GM19463 (cell line): ENCODE results near the gene HIVEP3.
"Not testable (repeated sequence)": the region's sequence is repeated elsewhere in the genome, so short reads cannot be mapped to it uniquely, and the experiment has no call there.

ENCODE experiments used
- ATAC-seq: cut with Tn5 transposase; IDR thresholded peaks from one replicate; pipeline ENCODE4 v1.9.1; 2021; ENCODE audit warnings: mild to moderate bottlenecking, moderate library complexity; ENCODE audit not compliant: unreplicated experiment

HIVEP3 gene

GRCh38 chr1:41574842-41575241 lies 343.9 kb downstream of the HIVEP3 start:
- no peak for ATAC-seq

- ATAC-seq: no peak
Measured at GRCh38 chr1:41573785-41574713, 344.7 kb downstream of the HIVEP3 start.

DNA sequence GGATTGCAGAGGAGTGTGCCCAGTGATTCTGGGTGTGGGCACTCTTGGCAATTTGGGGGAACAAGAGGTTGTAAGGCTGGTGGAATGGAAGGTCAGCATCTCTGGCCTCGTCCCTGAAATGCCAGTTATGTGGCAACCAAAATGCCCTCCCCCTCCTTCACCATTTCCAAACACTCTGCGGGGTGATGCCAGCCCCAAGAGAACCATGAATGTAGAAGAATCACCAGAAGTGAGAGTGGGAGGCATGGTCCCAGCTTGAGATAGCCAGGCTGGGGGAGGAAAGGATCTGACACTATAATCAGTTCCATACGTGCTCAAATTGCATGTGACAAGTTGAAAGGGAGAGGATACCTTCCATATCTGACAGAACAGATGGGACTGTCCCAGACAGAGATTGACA lies 345.5 kb downstream of the HIVEP3 start:
- no peak for ATAC-seq

DNA sequence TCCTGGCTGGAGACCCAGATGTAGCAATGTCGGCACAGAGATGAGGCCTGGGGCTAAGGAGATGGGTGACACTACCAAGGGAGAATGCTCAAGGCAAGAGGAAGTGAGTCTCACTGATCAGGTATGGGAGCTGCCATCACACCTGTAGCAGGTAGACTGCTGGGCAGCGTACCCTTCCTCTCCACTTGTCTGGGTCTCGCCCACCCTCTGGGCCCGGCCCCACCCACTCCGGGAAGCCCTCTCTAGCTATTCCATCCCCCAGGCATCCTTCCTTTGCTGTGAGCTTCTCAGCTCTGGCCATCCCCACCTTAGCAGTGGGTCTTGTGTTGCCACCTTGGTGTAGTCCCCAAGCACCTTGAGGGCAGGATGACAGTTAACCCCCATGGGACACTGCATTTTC lies 346.5 kb downstream of the HIVEP3 start:
- ATAC-seq: no peak

DNA sequence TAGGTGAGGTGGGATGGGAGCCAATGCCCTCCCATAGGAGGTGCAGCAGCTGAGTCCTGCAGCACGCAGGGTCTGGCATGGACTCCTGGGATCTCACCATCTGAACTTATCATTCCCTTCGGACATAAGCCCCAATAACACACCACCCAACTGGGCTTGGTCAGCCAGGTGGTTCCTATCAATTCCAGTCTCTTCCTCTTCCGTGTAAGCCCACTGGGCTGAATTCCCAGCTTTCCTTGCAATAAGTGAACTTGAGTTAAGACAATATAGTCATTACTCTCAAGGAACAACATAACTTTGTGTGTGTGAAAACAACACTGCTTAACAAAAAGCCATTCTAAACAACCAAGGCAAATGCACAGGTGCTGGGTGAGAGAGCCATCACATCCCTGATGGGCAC lies 347.7 kb downstream of the HIVEP3 start:
- no peak for ATAC-seq

GRCh38 chr1:41568204-41568603 lies 350.5 kb downstream of the HIVEP3 start:
- no peak for ATAC-seq

- ATAC-seq: no peak
Measured at GRCh38 chr1:41566969-41567368, 351.8 kb downstream of the HIVEP3 start.

DNA sequence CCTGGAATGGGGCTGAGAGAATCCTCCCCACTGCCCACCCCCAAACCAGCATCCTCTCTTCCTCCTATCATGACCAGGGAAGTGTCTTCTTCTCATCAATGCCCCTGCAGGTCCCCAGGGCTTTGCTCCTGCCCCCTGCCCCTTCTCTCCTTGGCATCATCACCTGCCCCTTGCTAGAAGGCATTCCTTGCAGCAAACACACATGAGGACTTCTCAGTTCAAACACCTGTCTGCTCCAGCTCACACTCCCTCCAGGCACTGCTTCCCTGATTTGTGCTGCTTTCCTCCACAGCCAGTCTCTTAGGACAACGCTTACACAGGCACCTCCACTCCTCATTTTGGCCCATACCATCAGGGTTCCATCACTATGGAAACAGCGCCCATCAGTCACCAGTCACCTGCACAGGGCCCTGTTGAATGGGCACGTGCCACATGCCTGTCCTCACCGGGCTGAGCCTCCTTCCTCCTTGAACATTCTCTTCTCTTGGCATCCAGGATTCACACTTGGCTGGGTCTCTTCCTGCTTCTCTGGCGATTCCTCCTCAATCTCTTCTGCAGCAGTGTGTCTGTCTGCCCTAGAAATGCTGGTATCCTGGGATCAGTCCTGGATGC lies 352.3 kb downstream of the HIVEP3 start:
- ATAC-seq: no peak

- ATAC-seq: no peak
Measured at GRCh38 chr1:41564741-41565475, 353.8 kb downstream of the HIVEP3 start.

GRCh38 chr1:41562328-41562727 lies 356.4 kb downstream of the HIVEP3 start:
- ATAC-seq: no peak

- no peak for ATAC-seq
Measured at GRCh38 chr1:41560931-41561330, 357.8 kb downstream of the HIVEP3 start.

DNA sequence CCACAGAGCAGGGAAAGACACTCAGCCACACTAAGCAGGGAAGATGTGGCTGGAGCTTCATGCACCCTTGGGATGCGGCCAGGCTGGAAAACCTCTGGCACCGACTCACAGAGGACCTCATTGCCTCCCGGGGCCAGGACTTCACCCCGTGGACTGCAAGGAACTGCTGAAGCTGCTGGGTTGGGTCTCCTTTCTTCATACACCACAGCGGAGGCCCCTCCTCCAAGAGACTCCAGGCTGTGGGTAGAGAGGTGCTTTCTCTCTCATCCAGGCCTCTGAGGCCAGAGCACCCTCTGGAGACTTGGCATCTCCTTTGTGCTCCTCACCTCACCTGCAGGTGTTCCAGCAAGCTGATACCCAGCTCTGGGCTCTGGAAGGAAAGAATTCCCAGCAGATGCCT lies 358.2 kb downstream of the HIVEP3 start:
- no peak for ATAC-seq

DNA sequence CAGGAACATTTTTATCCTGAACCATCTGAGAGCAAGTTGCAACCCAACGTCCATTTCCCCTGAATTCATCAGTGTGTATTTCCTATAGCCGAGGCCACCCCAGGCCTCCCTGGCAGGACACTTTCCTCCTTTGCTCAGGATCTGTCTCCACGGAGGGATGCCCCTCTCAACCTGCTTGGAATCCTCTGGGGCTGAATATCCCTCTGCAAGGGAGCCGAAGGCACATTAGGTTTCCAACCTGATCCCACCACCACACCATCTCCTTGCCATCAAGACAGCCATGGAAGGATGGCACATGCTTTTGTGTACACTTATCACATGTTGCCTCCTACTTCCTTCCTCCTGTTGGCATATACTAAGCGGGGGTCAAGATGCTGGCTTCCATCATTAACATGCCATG lies 359.4 kb downstream of the HIVEP3 start:
- no peak for ATAC-seq

DNA sequence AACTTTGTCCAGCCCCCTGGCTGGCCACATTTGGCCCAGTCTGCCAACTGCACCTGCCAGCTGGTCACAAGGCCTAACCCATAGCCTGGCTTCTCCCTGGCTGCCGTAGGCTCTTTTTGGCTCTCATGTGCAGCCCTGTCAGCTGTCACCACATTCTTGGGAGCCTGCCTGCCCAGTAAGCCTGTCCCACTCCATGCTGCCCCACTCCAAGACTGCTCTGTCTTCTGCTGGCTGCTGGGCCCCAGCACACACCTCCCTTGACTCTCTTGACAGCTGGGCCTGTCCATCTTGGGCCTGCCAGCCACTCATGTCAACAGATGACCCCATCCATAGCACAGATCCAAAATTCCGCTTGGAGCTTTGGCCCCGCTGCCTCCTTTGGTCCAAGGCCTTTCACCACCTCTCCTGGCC lies 360.0 kb downstream of the HIVEP3 start:
- no peak for ATAC-seq

GRCh38 chr1:41557751-41558455 lies 360.8 kb downstream of the HIVEP3 start:
- ATAC-seq: no peak

DNA sequence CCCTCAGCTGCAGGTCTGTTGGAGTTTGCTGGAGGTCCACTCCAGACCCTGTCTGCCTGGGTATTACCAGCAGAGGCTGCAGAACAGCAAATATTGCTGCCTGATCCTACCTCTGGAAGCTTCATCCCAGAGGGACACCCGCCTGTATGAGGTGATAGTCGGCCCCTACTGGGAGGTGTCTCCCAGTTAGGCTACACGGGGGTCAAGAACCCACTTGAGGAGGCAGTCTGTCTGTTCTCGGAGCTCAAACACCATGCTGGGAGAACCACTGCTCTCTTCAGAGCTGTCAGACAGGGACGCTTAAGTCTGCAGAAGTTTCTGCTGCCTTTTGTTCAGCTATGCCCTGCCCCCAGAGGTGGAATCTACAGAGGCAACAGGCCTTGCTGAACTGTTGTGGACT lies 364.0 kb downstream of the HIVEP3 start:
- ATAC-seq: not testable (repeated sequence)

- ATAC-seq: no peak
Measured at GRCh38 chr1:41547781-41548560, 370.8 kb downstream of the HIVEP3 start.

DNA sequence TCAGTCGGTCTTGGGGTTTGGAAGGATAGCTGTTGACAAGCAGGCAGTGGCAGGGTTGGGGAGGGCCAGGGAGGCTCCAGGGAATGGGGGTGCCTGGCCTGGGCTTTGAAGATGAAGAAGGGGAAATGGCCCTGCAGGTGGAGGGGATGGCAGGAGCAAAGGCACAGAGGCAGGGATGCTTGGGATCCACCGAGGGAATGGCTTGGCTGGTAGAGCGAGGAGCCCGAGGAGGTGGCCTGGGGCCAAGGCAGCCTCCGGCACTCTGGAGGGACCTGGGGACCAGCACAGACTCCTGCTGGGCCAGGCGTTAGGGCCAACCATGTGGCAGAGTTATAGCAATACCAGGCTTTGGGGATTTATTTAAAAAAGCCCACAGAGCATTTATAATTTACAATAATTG lies 371.4 kb downstream of the HIVEP3 start:
- no peak for ATAC-seq

DNA sequence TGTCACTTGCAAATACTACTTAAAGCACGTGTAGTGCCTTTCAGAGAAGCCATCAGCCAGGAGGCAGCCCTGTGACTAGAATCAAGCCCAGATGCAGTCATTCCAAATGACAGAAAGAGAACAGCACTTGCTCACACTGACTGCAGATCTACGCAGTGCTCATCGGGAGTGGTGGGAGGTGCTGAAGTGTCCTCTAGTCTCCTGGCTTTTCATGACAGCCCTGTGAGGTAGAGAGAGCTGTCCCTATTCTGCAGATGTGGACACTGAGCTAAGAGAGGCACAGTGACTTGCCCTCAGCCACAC lies 371.9 kb downstream of the HIVEP3 start:
- ATAC-seq: no peak

DNA sequence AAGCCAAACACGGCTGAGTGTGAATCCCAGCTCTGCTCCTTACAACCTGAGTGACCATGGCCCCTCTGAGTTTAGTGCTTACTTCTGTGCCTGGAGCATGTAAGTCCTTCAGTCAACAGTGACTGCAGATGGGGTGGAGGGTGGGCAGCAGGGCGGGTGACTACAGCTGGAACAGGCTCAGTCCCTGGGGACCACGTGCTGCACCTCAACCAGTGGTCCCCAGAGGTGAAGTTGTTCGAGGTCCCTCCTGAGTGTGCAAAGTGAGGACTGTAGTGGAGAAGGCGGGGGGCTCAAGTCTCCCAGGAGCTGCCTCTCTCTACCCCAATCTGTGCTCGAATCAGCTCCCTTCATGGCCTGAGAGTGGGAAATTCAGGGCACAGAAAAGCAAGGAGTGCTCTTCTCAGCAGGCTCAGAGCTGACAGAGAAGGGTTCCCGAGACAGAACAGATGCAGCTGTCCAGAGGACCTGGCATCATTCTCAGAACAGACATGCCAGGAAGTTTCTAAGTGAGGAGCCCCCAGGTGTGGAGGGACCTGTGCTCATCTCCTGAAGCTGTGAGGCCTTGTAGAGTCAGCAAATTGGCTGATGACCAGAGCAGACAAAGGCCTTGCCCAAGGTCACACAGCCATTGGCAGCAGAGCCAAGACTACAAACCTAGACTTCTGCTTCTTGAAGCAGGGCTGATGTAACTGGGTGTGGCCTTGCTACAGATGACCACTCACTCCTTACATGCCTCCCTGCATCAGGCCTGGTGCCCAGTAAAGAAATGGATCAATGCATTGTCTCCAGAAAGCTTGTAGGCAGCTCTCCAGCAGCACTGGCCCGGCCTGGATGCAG lies 372.5 kb downstream of the HIVEP3 start:
- no peak for ATAC-seq
